ENCODE results near the gene SDCCAG8.
A peak's percentile ranks its signal among the peaks of the same experiment; 100 is the strongest.
"Not testable (repeated sequence)": the region's sequence is repeated elsewhere in the genome, so short reads cannot be mapped to it uniquely, and the experiment has no call there.

Gene SDCCAG8

DNA sequence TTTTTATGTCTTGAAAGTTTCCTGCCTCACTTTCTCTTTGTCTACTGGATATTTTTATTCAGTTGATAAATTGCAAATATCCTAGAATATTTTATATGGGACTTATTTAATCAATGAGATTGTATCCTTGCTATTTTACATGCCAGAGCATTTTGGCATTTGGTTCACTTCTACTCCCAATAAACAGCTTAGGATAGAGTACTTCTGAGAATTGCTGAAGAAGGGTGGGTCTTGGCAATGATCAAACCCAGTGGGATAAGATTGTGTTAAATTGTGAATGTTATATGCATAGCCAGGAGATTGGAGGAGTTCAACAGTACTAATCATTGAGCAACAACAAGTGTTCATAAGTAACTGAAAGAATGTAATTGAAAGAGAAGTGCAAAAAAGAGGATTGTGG is 60.1 kb downstream of the SDCCAG8 start:
- peaks cover 14% of the 10 kb centered on the region for H3K36me3 Mint-ChIP-seq (ENCODE audit: low read depth)
- H3K4me3 Mint-ChIP-seq = no peak overlapping the region
- H3K27ac Mint-ChIP-seq = no peak overlapping the region
- no peaks in the 10 kb centered on the region for H3K27me3 Mint-ChIP-seq
- DNase-seq = no peak
- peaks cover 6% of the 10 kb centered on the region for H3K4me1 Mint-ChIP-seq
- ATAC-seq = no peak
- no peaks in the 10 kb centered on the region for H3K9me3 Mint-ChIP-seq

DNA sequence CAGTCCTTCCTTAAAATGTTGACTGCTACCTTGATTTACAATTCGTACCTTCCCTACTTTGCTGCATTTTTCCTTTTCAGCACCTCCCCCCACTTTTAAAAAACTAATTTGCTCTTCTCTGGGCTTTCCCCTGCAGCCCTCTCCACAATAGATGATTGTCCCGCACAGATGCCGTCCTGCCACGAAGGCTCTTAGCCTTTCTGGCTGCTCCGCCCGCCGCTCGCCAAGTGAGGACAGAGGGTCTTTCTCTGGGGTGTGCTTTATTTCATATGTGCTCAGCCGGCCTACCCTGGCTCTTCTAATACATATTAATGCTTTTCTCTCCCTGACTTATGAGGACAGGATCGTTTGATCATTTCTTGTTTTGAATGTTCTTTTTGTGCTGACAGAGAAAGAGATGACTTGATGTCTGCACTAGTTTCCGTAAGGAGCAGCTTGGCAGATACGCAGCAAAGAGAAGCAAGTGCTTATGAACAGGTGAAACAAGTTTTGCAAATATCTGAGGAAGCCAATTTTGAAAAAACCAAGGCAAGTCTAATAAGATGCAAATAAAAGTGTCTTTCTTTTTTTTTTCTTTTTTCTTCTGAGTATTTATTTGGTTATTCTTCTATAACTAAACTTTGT is 60.6 kb downstream of the SDCCAG8 start:
- H3K27me3 Mint-ChIP-seq = no peaks in the 10 kb centered on the region
- peaks cover 6% of the 10 kb centered on the region for H3K4me1 Mint-ChIP-seq
- no peak overlapping the region for H3K4me3 Mint-ChIP-seq
- no peak for DNase-seq
- H3K27ac Mint-ChIP-seq = no peak overlapping the region
- peaks cover 13% of the 10 kb centered on the region for H3K36me3 Mint-ChIP-seq (ENCODE audit: low read depth)
- H3K9me3 Mint-ChIP-seq = no peaks in the 10 kb centered on the region
- no peak for ATAC-seq

GRCh38 chr1:243320224-243320623 is 64.4 kb downstream of the SDCCAG8 start:
- H3K9me3 Mint-ChIP-seq = no peaks in the 10 kb centered on the region
- H3K4me3 Mint-ChIP-seq = no peak overlapping the region
- ATAC-seq (no peak), DNase-seq (no peak)
- H3K36me3 Mint-ChIP-seq (ENCODE audit: low read depth) = peaks cover 16% of the 10 kb centered on the region
- H3K4me1 Mint-ChIP-seq = no peaks in the 10 kb centered on the region
- no peak overlapping the region for H3K27ac Mint-ChIP-seq
- H3K27me3 Mint-ChIP-seq = no peaks in the 10 kb centered on the region

GRCh38 chr1:243322326-243322725 is 66.5 kb downstream of the SDCCAG8 start:
- Mint-ChIP-seq H3K4me1 (no peaks in the 10 kb centered on the region), H3K9me3 (no peaks in the 10 kb centered on the region), H3K36me3 (ENCODE audit: low read depth) (peaks cover 7% of the 10 kb centered on the region), H3K4me3 (no peak overlapping the region), H3K27me3 (no peaks in the 10 kb centered on the region), H3K27ac (no peak overlapping the region)
- no peak for ATAC-seq
- DNase-seq = no peak

DNA sequence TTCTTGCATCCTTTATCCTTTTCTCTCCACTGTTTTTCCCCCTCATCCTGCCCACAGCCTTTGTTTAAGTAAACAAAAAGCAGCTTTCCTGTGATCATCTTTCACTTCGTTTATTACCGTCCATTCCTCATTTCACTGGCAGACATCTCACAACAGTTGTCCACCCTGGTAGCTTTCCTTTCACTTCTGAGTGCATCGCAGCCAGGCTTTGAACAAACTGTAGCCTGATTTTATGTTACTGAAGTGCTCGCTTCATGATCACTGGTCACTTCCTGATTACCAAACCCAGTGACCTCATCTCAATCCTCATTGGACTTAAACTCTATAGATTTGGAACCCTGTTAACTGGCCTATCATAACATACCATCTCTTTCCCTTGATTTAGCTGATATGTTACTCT is 67.7 kb downstream of the SDCCAG8 start:
- Mint-ChIP-seq H3K4me3 (no peak overlapping the region), H3K27me3 (no peaks in the 10 kb centered on the region), H3K9me3 (no peaks in the 10 kb centered on the region), H3K27ac (peak overlapping the region; percentile 20), H3K36me3 (ENCODE audit: low read depth) (peaks cover 3% of the 10 kb centered on the region), H3K4me1 (no peaks in the 10 kb centered on the region)
- no peak for ATAC-seq
- DNase-seq = no peak

GRCh38 chr1:243325305-243325890 is 69.6 kb downstream of the SDCCAG8 start:
- peaks cover 3% of the 10 kb centered on the region for H3K36me3 Mint-ChIP-seq (ENCODE audit: low read depth)
- no peaks in the 10 kb centered on the region for H3K9me3 Mint-ChIP-seq
- no peak overlapping the region for H3K27ac Mint-ChIP-seq
- no peaks in the 10 kb centered on the region for H3K4me1 Mint-ChIP-seq
- no peaks in the 10 kb centered on the region for H3K27me3 Mint-ChIP-seq
- no peak overlapping the region for H3K4me3 Mint-ChIP-seq
- peak; percentile 9 for DNase-seq
- ATAC-seq = no peak

GRCh38 chr1:243332440-243332839 is 76.6 kb downstream of the SDCCAG8 start:
- no peak for DNase-seq
- Mint-ChIP-seq H3K27me3 (no peaks in the 10 kb centered on the region), H3K4me1 (peaks cover 8% of the 10 kb centered on the region), H3K4me3 (no peak overlapping the region), H3K27ac (no peak overlapping the region), H3K9me3 (no peaks in the 10 kb centered on the region), H3K36me3 (ENCODE audit: low read depth) (peaks cover 31% of the 10 kb centered on the region)
- no peak for ATAC-seq

DNA sequence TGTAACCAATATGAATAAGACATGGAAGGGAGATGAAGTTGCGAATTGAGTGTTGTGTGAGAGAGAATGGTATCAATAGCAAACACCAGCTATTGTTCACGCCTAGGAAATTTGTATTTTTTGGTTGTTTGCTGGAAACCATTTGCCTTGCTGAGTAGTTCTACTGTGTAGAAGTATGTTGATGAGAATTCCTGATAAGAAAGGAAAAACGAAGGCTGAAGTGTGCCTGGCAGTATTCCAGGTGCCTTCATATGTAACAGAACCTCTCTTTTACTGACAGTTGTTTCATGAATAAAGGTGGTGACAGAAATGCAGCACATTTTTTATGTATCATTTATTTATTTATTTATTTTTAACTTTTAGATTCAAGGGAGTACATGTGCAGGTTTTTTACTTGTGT is 79.5 kb downstream of the SDCCAG8 start:
- no peak overlapping the region for H3K4me3 Mint-ChIP-seq
- H3K36me3 Mint-ChIP-seq (ENCODE audit: low read depth) = peaks cover 34% of the 10 kb centered on the region

DNA sequence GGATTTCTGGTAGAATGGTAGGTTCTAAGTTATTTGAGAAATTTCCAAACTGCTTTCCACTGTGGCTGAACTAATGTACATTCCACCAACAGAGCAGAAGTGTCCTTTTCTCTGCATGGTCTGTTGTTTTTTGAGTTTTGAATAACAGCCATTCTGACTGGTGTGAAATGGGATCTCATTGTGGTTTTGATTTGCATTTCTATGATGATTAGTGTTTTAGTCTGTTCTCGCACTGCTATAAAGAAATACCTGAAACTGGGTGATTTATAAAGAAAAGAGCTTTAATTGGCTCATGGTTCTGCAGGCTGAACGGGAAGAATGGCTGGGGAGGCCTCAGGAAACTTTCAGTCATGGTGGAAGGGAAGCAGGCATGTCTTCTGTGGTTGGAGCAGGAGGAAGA is 80.3 kb downstream of the SDCCAG8 start:
- DNase-seq = no peak
- H3K36me3 Mint-ChIP-seq (ENCODE audit: low read depth) = peaks cover 31% of the 10 kb centered on the region
- no peaks in the 10 kb centered on the region for H3K9me3 Mint-ChIP-seq
- H3K4me1 Mint-ChIP-seq = peaks cover 8% of the 10 kb centered on the region
- ATAC-seq = no peak
- no peaks in the 10 kb centered on the region for H3K27me3 Mint-ChIP-seq
- no peak overlapping the region for H3K27ac Mint-ChIP-seq
- no peak overlapping the region for H3K4me3 Mint-ChIP-seq

More for the DNA sequence above, 79.5 kb downstream of the SDCCAG8 start:
- Mint-ChIP-seq H3K4me1 (peaks cover 8% of the 10 kb centered on the region), H3K27me3 (no peaks in the 10 kb centered on the region), H3K9me3 (no peaks in the 10 kb centered on the region), H3K27ac (no peak overlapping the region)
- ATAC-seq = no peak
- DNase-seq = no peak

- not testable (repeated sequence) for H3K4me1 Mint-ChIP-seq, H3K27ac Mint-ChIP-seq, H3K4me3 Mint-ChIP-seq, ATAC-seq, H3K9me3 Mint-ChIP-seq, H3K27me3 Mint-ChIP-seq, DNase-seq
- peaks cover 20% of the 10 kb centered on the region for H3K36me3 Mint-ChIP-seq (ENCODE audit: low read depth)
Measured at GRCh38 chr1:243338848-243339247, 83.0 kb downstream of the SDCCAG8 start.

- no peak overlapping the region for H3K27ac Mint-ChIP-seq
- H3K27me3 Mint-ChIP-seq = no peaks in the 10 kb centered on the region
- no peak for DNase-seq
- H3K36me3 Mint-ChIP-seq (ENCODE audit: low read depth) = peaks cover 17% of the 10 kb centered on the region
- H3K4me3 Mint-ChIP-seq = no peak overlapping the region
- ATAC-seq = no peak
- H3K4me1 Mint-ChIP-seq = peaks cover 10% of the 10 kb centered on the region
- H3K9me3 Mint-ChIP-seq = no peaks in the 10 kb centered on the region
Measured at GRCh38 chr1:243341074-243341473, 85.2 kb downstream of the SDCCAG8 start.

GRCh38 chr1:243343970-243344937 is 88.4 kb downstream of the SDCCAG8 start:
- H3K9me3 Mint-ChIP-seq = no peaks in the 10 kb centered on the region
- peaks cover 23% of the 10 kb centered on the region for H3K36me3 Mint-ChIP-seq (ENCODE audit: low read depth)
- ATAC-seq (no peak), DNase-seq (no peak)
- peaks cover 2% of the 10 kb centered on the region for H3K4me1 Mint-ChIP-seq
- no peak overlapping the region for H3K27ac Mint-ChIP-seq
- no peak overlapping the region for H3K4me3 Mint-ChIP-seq
- H3K27me3 Mint-ChIP-seq = no peaks in the 10 kb centered on the region

DNA sequence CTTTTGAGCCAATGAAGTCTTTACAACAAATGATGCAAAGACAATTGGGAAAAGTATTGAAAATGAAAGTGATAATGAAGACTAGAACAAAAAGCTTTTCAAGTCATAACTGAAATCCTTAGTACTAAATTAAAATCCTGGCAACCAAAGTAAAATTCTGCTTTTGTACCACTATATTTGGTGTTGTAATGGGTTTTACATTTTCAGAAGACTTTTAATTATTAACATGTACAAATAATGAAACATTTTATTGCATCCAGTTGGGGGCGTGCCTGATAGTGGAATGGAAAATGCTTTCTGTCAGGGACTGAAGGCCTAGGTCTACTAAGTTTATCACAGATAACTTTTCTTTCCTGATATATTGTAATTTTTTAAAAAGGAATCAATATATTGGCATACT is 89.4 kb downstream of the SDCCAG8 start:
- ATAC-seq (no peak), DNase-seq (no peak)
- H3K4me1 Mint-ChIP-seq = peaks cover 2% of the 10 kb centered on the region
- H3K9me3 Mint-ChIP-seq = no peaks in the 10 kb centered on the region
- H3K27me3 Mint-ChIP-seq = no peaks in the 10 kb centered on the region
- H3K36me3 Mint-ChIP-seq (ENCODE audit: low read depth) = peaks cover 24% of the 10 kb centered on the region
- no peak overlapping the region for H3K27ac Mint-ChIP-seq
- no peak overlapping the region for H3K4me3 Mint-ChIP-seq

GRCh38 chr1:243346016-243346415 is 90.2 kb downstream of the SDCCAG8 start:
- H3K9me3 Mint-ChIP-seq = no peaks in the 10 kb centered on the region
- peaks cover 25% of the 10 kb centered on the region for H3K36me3 Mint-ChIP-seq (ENCODE audit: low read depth)
- H3K27ac Mint-ChIP-seq = no peak overlapping the region
- ATAC-seq = no peak
- H3K27me3 Mint-ChIP-seq = no peaks in the 10 kb centered on the region
- no peak for DNase-seq
- peaks cover 2% of the 10 kb centered on the region for H3K4me1 Mint-ChIP-seq
- no peak overlapping the region for H3K4me3 Mint-ChIP-seq

GRCh38 chr1:243346468-243346867 is 90.6 kb downstream of the SDCCAG8 start:
- no peaks in the 10 kb centered on the region for H3K9me3 Mint-ChIP-seq
- H3K4me1 Mint-ChIP-seq = peaks cover 2% of the 10 kb centered on the region
- no peak for DNase-seq
- H3K27me3 Mint-ChIP-seq = no peaks in the 10 kb centered on the region
- H3K27ac Mint-ChIP-seq = no peak overlapping the region
- ATAC-seq = no peak
- no peak overlapping the region for H3K4me3 Mint-ChIP-seq
- peaks cover 25% of the 10 kb centered on the region for H3K36me3 Mint-ChIP-seq (ENCODE audit: low read depth)

Data from activated naive CD8-positive, alpha-beta T cell treated with anti-CD3 and anti-CD28 coated beads, Interleukin-2, amount 50 U/mL, for 24 hours (primary cell).